ENCODE results near the gene ILF3.
A peak's percentile ranks its signal among the peaks of the same experiment; 100 is the strongest.
"Not testable (repeated sequence)": the region's sequence is repeated elsewhere in the genome, so short reads cannot be mapped to it uniquely, and the experiment has no call there.

The ILF3 gene

DNA sequence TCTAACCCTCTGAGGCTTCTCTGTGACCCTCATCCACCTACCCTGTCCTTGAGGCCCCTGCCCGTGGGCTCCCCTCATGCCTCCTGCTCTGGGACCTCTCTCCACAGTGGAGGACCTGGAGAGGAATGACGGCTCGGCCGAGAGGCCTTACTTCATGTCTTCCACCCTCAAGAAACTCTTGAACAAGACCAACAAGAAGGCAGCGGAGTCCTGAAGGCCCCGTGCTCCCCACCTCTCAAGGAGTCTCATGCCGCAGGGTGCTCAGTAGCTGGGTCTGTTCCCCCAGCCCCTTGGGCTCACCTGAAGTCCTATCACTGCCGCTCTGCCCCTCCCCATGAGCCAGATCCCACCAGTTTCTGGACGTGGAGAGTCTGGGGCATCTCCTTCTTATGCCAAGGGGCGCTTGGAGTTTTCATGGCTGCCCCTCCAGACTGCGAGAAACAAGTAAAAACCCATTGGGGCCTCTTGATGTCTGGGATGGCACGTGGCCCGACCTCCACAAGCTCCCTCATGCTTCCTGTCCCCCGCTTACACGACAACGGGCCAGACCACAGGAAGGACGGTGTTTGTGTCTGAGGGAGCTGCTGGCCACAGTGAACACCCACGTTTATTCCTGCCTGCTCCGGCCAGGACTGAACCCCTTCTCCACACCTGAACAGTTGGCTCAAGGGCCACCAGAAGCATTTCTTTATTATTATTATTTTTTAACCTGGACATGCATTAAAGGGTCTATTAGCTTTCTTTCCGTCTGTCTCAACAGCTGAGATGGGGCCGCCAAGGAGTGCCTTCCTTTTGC is 10.8 kb upstream of the ILF3 start:
- DNase-seq: no peak

DNA sequence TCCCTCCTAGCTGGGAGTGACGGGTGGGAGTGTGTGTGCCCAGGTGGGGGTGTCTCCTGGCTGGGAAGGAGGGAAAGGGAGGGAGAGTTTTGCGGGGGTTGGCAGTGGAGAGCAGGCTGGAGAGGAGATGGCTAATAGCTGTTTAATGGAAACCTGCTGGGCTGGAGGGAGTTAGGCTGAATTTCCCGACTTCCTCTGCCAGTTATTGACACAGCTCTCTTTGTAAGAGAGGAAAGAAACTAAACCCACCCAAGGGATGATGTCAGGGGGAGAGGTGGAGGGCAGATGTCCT is 10.2 kb upstream of the ILF3 start:
- DNase-seq: no peak

DNA sequence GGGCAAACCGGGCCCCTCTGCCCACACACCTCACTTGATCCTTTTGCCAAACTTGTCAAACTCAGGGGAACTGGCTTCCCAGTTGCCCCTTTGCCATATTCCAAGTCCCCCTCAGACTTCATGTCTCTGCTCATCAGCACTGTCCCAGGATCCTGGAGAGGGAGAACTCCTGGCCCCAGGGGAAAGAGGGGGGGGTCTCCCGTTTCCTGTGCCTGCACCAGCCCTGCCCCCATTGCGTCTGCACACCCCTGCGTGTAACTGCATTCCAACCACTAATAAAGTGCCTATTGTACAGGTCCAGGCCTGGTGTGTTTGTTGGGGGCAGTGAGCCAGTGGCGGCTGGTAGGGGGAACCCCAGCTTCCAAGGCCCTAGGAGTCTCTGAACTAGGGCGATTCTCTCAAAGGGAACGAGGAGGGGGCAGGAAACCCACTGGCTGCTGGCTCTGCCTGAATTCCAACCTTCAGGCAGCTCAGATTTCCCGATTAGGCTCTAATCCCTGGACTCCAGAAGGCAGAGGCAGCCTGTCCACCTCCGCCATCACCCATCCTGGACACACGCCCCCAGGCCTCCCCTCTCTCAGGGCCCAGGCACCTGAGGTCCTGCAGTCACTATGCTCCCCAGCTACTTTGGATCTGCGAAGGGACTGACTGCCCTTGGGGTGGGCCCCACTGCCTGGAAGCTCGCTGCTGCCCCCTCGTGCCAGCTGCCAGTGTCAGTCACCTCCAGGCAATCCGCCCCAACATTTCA is 9.7 kb upstream of the ILF3 start:
- DNase-seq: peak; percentile 50

DNA sequence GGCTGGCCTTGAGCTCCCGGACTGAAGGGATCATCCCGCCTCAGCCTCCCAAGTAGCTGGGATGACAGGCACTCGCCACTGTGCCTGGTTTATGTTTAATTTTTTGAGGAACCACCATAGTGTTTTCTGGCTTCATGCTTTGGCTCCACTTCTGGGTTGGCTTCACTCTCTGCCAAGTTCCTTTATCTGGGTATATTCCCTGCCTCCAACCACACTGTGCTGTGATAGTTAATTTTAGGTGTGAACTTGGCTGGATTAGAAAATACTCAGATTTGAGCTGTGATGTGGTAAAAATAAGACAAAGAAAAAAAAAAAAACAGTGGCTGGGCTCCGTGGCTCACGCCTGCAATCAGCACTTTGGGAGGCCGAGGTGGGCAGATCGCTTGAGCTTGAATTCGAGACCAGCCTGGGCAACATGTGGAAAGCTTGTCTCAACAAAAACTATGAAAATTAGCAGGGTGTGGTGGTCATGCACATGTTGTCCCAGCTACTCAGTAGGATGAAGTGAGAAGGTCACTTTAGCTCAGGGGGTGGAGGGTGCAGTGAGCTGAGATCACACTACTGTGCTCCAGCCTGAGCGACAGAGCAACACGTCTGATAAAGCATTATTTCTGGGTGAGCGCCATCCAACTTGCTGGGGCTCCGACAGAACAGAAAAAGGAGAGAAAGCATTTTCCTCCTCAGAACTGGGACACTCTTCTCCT is 7.5 kb upstream of the ILF3 start:
- no peak for DNase-seq

DNA sequence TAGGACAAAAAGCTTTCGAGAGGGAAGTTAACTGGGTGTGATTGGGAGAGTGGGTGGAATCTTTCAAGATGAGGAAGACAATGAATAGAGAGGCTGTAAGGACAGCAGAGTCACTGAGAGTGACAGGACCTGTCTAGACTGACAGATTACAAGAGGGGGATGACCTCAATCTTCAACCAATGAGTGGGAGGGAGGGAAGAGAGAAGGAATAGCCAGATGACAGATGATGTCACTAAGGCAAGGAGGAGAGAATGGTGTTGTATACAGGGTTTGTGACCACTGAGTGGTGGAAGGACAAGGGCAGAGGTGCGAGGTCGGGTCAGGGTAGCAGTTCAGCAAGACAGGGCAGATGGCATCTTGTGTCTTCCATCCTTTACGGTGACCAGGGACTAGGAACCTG is 5.8 kb upstream of the ILF3 start:
- DNase-seq: no peak

DNA sequence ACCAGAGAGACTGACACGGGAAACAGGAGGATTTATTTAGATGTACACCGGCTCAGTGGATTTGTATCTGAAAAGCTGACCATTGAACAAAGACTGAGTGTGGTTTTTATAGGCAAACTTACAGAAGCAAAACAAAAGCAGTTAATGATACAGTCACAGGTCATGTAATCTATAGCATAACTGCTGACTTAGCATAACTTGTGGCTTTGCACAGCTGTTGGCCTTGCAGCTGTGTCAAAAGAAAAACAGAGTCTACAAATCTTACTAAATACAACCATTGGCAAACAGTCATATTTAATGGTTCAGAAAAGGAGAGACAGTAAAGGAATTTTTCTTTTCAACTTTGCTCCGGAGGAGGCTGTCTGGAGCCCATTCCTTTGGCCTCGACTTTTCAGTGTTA is 2.3 kb upstream of the ILF3 start:
- no peak for DNase-seq

DNA sequence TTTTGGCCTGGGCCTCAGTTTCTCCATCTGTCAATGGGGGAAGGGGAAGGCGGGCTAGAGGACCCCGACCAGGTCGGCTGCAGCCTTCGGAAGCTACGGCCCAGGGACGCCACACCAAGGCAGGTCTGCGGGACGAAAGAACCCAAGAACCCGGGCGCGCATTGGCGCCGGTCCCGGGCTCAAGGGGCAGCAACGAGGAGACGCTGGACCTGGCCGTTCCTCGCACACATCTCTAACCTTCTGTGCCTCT is 739 bp upstream of the ILF3 start:
- DNase-seq: no peak

DNA sequence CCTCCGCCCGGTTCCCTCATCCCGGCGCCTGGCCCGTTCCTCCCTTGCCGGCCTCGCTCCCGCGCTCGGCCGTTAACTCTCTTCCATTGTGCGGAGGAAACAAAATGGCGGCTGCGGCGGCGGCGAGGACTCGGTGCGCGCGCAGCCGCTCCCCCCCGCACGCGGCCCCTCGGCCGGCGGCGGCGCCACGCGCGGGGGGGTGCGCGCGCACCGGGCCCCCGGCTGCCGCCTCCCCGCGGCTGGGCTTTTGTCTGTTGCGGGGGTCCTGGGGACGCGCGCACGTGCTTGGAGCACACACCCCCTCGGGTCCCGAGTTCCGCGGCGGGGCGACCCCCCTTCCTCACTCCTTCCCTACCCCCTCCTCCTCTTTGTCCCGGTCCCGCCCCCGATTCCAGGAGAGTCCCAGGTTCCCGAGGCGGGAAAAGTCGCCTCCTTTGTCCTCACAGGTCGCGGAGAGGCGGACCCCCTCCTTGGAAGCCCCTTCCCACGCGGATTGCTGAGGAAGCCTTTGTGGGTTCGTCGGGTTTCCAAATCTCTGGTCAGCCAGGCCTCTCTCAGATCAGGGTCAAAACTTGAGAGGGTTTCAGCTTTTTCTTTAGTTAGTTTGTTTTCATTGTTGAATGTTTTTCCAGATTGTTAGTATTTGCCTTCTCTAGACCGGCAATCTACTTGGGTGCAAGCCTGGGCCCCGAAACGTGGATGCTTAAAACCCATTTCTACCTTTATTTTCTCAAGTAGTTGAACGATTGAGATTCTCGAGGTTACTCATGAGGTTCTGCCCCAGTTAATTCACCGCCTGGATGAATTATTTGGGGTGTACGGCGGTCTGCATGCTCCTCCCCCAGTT is 687 bp downstream of the ILF3 start:
- DNase-seq: peak; percentile 71

DNA sequence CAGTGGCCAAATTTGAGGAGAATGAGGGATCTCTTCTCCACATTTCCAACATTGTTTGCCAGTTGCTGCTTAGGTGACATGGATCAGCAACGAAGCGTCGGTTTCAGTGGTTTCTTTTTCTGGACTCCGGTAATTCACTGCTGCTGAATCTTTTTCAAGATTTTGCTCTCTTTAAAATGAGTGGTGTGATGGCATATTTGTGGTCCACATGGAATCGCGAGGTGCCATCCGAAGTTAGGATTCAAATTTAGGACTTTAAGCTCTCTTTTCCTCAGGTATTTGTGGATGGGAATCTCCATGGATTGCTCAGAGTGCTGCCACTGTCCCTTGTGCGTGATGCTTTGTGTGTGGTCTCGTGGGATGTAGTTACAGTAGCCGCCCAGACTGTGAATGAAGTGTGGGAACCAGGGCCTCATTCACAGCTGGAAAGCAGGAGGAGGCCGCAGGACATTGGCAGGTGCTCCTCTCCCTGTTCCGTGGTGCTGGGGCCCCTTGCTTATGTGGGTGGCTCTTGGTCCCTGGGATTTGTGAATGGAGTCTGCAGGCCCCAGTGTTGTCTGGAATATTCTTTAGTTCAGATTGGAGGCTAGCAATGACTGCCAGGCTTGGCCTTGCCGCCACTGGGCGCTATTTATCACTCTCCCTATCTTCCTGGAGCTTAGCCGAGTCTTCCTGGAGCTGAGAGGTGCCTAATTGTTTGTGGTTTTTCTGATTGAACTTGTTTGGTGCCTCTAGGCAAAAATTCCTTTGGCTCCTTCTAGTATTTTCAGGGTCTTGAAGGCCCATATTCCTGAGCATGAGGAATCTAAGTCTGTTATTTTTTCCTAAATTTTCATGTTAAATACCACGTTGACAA is 1.5 kb downstream of the ILF3 start:
- no peak for DNase-seq

DNA sequence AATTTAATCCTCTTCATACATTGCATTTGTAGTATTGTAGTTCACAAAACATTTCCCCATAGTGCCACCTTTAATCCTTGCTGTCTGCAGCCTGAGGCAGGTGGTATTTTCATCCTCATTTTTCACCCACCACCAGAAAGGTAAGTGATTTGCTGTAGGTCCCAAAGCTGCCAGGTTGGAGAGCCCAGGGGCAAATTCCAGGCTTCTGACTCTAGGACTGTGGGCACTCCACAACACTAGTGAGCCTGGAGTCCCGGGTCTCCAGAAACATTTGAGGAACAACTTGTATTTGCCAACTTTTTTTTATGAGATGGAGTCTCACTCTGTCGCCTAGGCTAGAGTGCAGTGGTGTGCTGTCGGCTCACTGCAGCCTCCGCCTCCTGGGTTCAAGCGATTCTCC is 6.2 kb downstream of the ILF3 start:
- DNase-seq: no peak

DNA sequence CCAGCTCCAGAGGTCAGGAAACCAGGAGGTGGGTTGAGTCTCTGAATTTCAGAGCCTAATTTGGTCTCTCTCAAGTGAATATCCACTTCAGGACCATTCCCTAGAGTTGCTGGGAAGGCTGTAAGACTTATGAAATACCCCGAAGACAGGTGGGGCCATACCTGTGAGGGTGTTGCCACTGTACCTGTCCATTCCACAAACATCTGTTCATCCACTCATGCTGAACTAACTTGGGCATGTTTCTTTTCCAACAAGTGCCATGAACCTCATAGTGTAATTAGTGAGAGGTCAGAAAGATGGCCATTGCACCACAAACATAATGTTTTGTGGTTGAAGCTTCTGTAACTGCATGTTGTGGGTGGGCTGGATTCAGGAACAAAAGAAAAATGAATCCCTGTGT is 7.8 kb downstream of the ILF3 start:
- DNase-seq: no peak

DNA sequence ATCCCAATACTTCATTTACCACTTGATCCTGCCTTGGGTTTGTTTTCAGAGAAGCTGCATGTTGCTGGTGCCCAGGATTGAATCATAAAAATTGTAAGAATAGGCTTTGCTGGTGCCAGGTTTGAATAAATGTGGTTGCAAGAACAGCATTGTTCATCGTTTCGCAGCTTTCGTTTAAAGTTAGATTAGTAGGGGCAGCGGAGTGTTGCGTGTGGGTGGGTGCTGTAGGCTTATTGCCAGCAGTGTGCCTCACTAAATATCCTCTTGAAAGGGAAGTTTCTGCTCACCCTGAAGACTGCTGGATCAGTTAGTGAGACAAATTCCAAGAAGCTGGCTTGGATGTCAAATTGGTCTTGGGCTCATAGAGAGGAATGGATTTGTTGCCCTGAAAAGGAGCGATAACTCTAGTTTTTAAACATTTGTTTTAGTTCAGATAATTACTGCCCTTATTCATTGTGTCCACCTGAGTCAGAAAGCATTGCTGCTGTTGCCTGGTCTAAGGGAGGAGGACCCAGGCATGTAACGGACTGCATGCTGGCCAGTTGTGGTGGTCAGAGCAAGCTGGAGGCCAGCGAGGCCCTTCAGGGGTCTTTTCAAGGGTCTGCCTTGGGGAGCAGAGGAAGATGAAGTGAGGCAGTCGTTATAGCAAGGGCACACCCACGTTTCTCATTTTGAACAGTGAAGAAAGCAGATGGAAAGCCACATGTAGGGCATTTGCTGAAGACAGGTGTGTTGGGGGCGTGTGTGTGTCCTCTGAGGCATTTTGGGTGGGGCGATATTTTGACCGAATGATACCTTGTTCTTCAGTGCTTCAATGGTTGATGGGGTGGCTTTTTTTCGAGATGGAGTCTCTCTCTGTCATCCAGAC is 8.5 kb downstream of the ILF3 start:
- DNase-seq: no peak

DNA sequence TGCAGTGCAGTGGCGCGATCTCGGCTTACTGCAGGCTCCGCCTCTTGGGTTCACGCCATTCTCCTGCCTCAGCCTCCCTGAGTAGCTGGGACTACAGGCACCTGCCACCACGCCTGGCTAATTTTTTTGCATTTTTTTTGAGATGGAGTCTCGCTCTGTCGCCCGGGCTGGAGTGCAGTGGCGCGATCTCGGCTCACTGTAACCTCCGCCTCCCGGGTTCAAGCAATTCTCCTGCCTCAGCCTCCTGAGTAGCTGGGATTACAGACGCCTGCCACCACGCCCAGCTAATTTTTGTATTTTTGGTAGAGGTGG is 9.1 kb downstream of the ILF3 start:
- DNase-seq: not testable (repeated sequence)

DNA sequence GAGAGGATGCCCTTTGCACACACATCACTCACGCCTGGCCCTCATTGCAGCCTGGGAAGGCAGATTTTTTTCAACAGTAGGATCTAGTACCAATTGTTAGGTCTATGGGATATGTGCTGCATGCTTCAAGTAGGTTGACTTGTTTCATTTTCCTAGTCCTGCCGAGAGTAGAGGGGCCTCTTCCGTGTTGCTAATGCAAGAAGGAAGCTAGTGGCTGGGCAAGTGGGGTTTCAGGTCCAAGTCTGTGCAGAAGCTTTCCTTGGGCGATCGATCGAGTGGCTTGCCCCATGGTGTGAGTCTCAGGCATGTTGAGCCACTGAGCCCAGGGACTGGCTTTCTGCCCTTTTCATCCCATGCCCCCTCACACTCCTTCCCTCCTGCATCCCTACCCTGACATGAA is 13.7 kb downstream of the ILF3 start:
- DNase-seq: no peak

DNA sequence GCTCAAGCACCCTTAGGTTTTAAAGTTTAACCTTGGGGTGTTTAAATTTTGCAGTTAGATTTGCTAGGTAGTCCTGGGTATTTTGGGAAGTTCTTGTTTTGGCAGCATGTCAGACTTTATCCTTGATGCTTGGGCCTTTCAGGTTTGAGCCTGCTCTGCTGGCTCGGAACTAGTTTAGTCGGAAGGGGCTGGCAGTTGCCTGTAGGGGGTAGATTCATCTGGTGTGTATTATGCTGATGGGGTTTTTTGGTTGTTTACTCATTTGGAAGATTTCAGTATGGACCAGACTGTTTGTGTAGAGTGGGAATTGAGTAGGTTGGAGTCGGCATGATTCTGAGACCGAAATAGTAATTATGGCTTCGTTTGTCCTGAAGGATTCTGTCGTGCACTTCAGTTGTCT is 15.1 kb downstream of the ILF3 start:
- DNase-seq: no peak

DNA sequence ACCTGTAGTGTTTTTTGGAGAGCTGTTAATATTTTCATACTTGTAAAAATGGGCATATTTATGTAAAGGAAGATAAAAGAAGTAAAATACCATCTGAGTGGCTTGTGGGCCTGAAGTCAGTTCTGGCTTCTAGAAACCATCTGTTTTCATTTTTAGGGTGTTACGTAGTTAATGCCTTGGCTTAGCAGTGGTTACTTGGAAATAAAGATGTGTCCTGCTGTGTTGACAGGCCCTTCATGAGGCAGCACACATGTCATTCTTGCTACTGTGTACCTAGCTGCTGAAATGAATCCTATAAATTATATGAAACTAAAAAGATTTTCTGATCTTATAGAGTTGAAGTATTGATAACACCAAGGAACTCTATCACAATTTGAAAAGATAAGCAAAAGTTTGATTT is 16.0 kb downstream of the ILF3 start:
- no peak for DNase-seq

DNA sequence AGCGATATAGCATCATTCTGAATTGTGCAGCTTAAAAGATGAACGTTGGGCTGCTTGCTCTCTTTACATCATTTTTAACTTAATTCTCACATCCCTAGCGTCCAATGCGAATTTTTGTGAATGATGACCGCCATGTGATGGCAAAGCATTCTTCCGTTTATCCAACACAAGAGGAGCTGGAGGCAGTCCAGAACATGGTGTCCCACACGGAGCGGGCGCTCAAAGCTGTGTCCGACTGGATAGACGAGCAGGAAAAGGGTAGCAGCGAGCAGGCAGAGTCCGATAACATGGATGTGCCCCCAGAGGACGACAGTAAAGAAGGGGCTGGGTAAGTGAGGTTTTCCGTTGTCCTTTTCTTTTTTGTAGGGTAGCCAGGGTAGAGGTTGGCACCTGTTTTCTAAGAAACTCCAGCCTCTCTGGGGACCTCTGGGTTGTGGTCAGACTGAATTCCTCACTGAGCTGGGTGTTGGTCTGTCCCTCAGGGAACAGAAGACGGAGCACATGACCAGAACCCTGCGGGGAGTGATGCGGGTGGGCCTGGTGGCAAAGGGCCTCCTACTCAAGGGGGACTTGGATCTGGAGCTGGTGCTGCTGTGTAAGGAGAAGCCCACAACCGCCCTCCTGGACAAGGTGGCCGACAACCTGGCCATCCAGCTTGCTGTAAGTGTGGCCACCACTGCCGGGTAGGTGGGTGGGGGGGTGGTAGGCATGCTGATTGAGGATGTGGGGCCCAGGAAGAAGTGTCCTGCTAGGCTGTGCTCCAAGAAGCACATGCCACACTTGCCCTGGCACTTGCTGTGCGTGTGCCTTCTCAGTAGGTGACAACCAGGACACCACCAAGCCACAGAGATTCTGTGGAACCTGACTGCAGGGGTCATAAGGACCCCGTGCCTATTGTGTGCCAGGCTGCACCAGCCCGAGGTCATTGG is 17.0 kb downstream of the ILF3 start:
- no peak for DNase-seq

DNA sequence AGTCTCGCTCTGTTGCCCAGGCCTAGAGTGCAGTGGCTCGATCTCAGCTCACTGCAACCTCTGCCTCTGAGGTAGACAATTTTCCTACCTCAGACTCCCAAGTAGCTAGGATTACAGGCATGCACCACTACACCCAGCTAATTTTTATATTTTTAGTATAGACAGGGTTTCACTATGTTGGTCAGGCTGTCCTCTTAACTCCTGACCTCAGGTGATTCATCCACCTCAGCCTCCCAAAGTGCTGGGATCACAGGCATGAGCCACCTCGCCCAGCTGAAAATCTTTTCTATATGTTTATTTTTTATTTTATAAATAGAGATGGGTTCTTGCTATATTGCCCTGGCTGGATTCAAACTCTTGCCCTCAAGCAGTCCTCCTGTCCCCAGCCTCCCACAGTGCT is 17.8 kb downstream of the ILF3 start:
- not testable (repeated sequence) for DNase-seq

DNA sequence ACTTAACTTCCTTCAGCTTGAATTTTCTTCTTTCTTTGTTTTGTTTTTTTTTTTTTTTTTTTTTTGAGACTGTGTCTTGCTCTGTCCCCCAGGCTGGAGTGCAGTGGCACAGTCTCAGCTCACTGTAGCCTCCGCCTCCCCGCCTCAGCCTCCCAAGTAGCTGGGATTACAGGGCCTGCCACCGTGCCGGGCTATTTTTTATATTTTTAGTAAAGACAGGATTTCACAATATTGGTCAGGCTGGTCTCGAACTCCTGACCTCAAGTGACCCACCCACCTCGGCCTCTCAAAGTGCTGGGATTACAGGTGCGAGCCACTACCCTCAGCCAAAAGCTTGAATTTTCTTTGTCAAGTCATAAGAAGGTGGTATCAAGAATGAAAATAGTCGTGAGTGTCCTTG is 21.1 kb downstream of the ILF3 start:
- DNase-seq: not testable (repeated sequence)

DNA sequence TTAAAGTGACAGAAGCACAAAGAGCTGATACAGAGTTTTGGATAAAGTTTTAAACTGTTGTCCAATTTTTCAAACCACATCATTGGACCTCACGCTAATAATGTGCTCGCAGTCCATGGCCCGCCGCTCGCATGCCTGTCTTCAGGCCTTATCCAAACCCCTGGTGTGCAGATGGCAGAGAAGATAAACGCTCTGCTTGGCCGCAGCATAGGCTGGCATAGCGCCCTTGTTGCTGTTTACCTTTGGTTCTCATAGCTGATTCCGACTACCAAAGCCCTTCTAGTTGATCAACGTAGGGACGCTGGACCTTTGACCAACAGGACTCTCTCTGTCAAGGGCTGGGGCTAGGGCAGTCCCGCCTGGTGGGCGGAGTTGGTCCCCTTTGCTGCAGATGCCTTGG is 23.6 kb downstream of the ILF3 start:
- no peak for DNase-seq

DNA sequence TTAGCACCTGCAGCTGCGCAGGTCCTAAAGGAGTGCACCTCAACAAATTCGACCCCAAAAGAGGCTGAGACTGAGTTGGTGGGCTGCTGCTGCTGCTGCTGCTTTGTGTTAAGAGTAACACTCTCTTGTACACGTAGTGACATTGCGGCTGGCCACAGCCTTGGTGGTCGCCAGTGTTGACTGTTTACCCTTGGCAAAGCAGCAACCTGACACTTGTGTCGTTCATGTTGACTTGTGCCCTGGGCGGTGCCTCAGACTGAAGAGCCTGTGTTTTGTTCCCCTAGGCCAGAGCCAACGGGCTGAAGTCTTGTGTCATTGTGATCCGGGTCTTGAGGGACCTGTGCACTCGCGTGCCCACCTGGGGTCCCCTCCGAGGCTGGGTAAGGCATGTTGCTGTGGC is 24.7 kb downstream of the ILF3 start:
- DNase-seq: no peak

Data from NCI-H510A (cell line).